Hepatocyte (in vitro differentiated cells): Measurements from ENCODE around the gene HADHA. TPM values are rescaled to one million over a fixed set of nuclear protein-coding genes. Genes with fewer than 3 reads are reported as not detected.

Source experiments
- DNase-seq: peaks from one replicate; pipeline ENCODE4 v3.0.0-alpha.2; 2016; ENCODE audit warnings: low spot score
- H2AFZ ChIP-seq: fragments of 200-600 bp; sonication (generic); 2 replicates; pipeline ENCODE4 v1.6.0; 2016; ENCODE audit warnings: antibody characterized with exemption, mild to moderate bottlenecking
- H3K27ac ChIP-seq: fragments of 200-600 bp; sonication (generic); 2 replicates; pipeline ENCODE4 v1.5.1; 2016; ENCODE audit warnings: mild to moderate bottlenecking
- H3K27me3 ChIP-seq: fragments of 200-600 bp; sonication (generic); 2 replicates; pipeline ENCODE4 v1.6.1; 2016
- H3K36me3 ChIP-seq: fragments of 200-600 bp; sonication (generic); replicated peaks from 2 replicates; pipeline ENCODE4 v1.5.1; 2016; ENCODE audit warnings: low read depth; ENCODE audit not compliant: insufficient read depth
- H3K4me1 ChIP-seq: fragments of 200-600 bp; sonication (generic); 2 replicates; pipeline ENCODE4 v1.5.1; 2016; ENCODE audit warnings: mild to moderate bottlenecking, moderate library complexity; ENCODE audit not compliant: insufficient read depth
- H3K4me2 ChIP-seq: fragments of 200-600 bp; sonication (generic); 2 replicates; pipeline ENCODE4 v1.6.0; 2016
- H3K4me3 ChIP-seq: fragments of 200-600 bp; sonication (generic); 2 replicates; pipeline ENCODE4 v1.5.1; 2016; ENCODE audit warnings: mild to moderate bottlenecking
- H3K79me2 ChIP-seq: fragments of 200-600 bp; sonication (generic); 2 replicates; pipeline ENCODE4 v1.6.0; 2017; ENCODE audit warnings: mild to moderate bottlenecking
- H3K9me2 ChIP-seq: fragments of 200-600 bp; sonication (generic); replicated peaks from 2 replicates; pipeline ENCODE4 v1.6.0; 2017; ENCODE audit warnings: mild to moderate bottlenecking; ENCODE audit not compliant: insufficient read depth
- H3K9me3 ChIP-seq: fragments of 200-600 bp; sonication (generic); 2 replicates; pipeline ENCODE4 v1.5.1; 2016; ENCODE audit warnings: low read depth, mild to moderate bottlenecking
- H4K20me1 ChIP-seq: fragments of 200-600 bp; sonication (generic); 2 replicates; pipeline ENCODE4 v1.6.0; 2016; ENCODE audit warnings: mild to moderate bottlenecking; ENCODE audit not compliant: insufficient read depth, poor library complexity, severe bottlenecking
- EZH2 ChIP-seq: fragments of 200-600 bp; sonication (generic); IDR thresholded peaks from 2 replicates; pipeline ENCODE4 v1.6.1; 2016; ENCODE audit warnings: antibody characterized with exemption, mild to moderate bottlenecking, borderline replicate concordance
- EZH2phosphoT487 ChIP-seq: fragments of 200-600 bp; sonication (generic); IDR thresholded peaks from one replicate; pipeline ENCODE4 v1.6.1; 2018; ENCODE audit warnings: antibody characterized with exemption, mild to moderate bottlenecking, low read depth, moderate library complexity; ENCODE audit not compliant: unreplicated experiment, severe bottlenecking
- WGBS: methylation state at CpG from one replicate; pipeline ENCODE4 v1.1.6; 2016; ENCODE audit warnings: low lambda C conversion rate; ENCODE audit errors: missing lambda C conversion rate; 5-methylcytosine and 5-hydroxymethylcytosine counted together
- polyA plus RNA-seq: library from polyadenylated mRNA; unstranded; fragments of >200 nt; fragmentation: Nextera tagmentation; extraction: Ambion mirVana; gene quantifications from 2 replicates; pipeline ENCODE4 v1.2.1, GENCODE V29; 2016
- total RNA-seq: library from RNA; depleted of rRNA; stranded (reverse); fragments of >200 nt; gene quantifications from 2 replicates; pipeline ENCODE4 v1.2.3, GENCODE V29; 2014
- TF ChIP-seq, protein P1 (sequence below): fragments of 200-600 bp; sonication (generic); IDR thresholded peaks from 2 replicates; pipeline ENCODE4 v1.5.1; 2016; ENCODE audit warnings: antibody characterized with exemption, mild to moderate bottlenecking; ENCODE audit not compliant: poor library complexity

HADHA gene
- total and polyA plus RNA-seq, 2 experiments from 2014 or later = 125 to 149 TPM

DNA sequence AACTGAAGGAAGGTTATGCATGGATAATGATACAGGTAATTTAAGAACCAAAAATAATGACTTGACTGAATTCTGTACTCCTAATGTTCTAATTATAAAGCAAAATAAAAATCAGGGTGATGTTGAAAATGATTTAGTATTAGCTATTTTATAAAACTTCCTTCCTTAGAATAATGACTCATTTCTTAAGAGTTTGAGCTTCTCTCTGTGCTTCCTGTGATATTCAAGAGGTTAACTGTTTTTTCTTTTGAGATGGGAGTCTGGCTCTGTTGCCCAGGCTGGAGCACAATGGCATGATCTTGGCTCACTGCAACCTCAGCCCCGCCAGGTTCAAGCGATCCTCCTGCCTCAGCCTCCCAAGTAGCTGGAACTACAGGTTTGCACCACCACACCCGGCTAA, 14.8 kb downstream of the HADHA start:
- Histone ChIP-seq H4K20me1 (no peaks in the 10 kb centered on the region), H3K36me3 (no peaks in the 10 kb centered on the region), H3K27me3 (no peaks in the 10 kb centered on the region), H3K27ac (no peak overlapping the region), H2AFZ (no peak overlapping the region), H3K4me2 (no peak overlapping the region), H3K9me3 (peaks cover 7% of the 10 kb centered on the region), H3K4me3 (no peak overlapping the region), H3K9me2 (no peaks in the 10 kb centered on the region), H3K4me1 (no peaks in the 10 kb centered on the region), H3K79me2 (no peaks in the 10 kb centered on the region)
- TF ChIP-seq, protein P1, sequence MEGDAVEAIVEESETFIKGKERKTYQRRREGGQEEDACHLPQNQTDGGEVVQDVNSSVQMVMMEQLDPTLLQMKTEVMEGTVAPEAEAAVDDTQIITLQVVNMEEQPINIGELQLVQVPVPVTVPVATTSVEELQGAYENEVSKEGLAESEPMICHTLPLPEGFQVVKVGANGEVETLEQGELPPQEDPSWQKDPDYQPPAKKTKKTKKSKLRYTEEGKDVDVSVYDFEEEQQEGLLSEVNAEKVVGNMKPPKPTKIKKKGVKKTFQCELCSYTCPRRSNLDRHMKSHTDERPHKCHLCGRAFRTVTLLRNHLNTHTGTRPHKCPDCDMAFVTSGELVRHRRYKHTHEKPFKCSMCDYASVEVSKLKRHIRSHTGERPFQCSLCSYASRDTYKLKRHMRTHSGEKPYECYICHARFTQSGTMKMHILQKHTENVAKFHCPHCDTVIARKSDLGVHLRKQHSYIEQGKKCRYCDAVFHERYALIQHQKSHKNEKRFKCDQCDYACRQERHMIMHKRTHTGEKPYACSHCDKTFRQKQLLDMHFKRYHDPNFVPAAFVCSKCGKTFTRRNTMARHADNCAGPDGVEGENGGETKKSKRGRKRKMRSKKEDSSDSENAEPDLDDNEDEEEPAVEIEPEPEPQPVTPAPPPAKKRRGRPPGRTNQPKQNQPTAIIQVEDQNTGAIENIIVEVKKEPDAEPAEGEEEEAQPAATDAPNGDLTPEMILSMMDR = no peak
- WGBS = 93% methylated on average over 3 of the region's 3 CpGs
- no peak for DNase-seq

- no peak for TF ChIP-seq EZH2
- no peaks in the 10 kb centered on the region for H3K9me2 ChIP-seq
- WGBS = 86% methylated on average over 2 of the region's 2 CpGs
- no peak overlapping the region for H2AFZ ChIP-seq
- no peak overlapping the region for H3K4me2 ChIP-seq
- H3K4me3 ChIP-seq = no peak overlapping the region
- no peak overlapping the region for H3K27ac ChIP-seq
- no peaks in the 10 kb centered on the region for H3K27me3 ChIP-seq
- H3K79me2 ChIP-seq = no peaks in the 10 kb centered on the region
- H4K20me1 ChIP-seq = no peaks in the 10 kb centered on the region
- H3K9me3 ChIP-seq = peaks cover 7% of the 10 kb centered on the region
- peaks cover 4% of the 10 kb centered on the region for H3K36me3 ChIP-seq
- DNase-seq = no peak
- no peaks in the 10 kb centered on the region for H3K4me1 ChIP-seq
These were observed 20.3 kb downstream of the HADHA start for GRCh38 chr2:26224095-26224494.

DNA sequence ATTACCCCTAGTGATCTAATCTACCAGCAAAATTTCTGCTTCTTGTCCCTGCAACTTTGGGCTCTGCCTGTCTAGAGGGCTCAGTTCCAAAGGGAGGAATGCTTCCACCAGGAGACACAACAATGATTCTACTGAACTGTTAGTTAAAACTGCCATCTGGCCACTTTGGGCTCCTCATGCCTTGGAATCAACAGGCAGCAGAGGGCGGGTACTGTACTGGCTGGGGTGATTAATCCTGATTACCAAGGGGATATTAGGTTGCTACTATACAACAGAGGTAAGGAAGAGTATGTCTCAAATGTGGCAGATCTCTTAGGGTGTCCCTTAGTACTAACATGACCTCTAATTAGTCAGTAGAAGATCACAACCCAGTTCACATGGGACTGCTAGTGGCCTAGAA, 21.4 kb downstream of the HADHA start:
- H3K79me2 ChIP-seq = no peaks in the 10 kb centered on the region
- TF ChIP-seq EZH2 (no peak), EZH2phosphoT487 (no peak)
- TF ChIP-seq, protein P1 = no peak
- DNase-seq = no peak
- no peaks in the 10 kb centered on the region for H3K9me2 ChIP-seq
- H3K36me3 ChIP-seq = peaks cover 4% of the 10 kb centered on the region
- no peaks in the 10 kb centered on the region for H3K27me3 ChIP-seq
- no peaks in the 10 kb centered on the region for H3K4me1 ChIP-seq
- 100% methylated on average over 1 of the region's 1 CpG for WGBS
- H3K9me3 ChIP-seq = peaks cover 7% of the 10 kb centered on the region
- H3K27ac ChIP-seq = no peak overlapping the region
- no peak overlapping the region for H3K4me3 ChIP-seq
- no peaks in the 10 kb centered on the region for H4K20me1 ChIP-seq
- no peak overlapping the region for H2AFZ ChIP-seq
- H3K4me2 ChIP-seq = no peak overlapping the region

DNA sequence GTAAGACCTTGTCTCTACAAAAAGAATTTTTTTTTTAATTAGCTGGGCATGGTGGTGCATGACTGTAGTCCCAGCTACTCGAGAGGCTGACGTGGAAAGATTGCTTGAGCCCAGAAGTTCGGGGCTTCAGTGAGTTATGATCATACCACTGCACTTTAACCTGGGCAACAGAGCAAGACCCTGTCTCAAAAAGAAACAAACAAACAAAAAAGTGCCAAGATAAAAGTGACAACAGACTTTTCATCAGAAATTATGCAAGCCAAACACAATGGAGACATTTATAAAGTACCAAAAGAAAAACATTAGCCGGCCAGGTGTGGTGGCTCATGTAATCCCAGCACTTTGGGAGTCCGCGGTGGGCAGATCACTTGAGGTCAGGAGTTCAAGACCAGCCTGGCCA, 26.7 kb downstream of the HADHA start:
- Histone ChIP-seq H3K4me2 (no peak overlapping the region), H3K4me3 (no peak overlapping the region), H3K27ac (no peak overlapping the region), H4K20me1 (peaks cover 4% of the 10 kb centered on the region), H3K9me2 (no peaks in the 10 kb centered on the region), H3K79me2 (no peaks in the 10 kb centered on the region), H3K4me1 (no peaks in the 10 kb centered on the region), H3K36me3 (peaks cover 4% of the 10 kb centered on the region), H3K27me3 (no peaks in the 10 kb centered on the region), H2AFZ (no peak overlapping the region), H3K9me3 (no peaks in the 10 kb centered on the region)
- DNase-seq = no peak
- WGBS = 84% methylated on average over 6 of the region's 6 CpGs
- TF ChIP-seq EZH2 = no peak
- TF ChIP-seq EZH2phosphoT487 = no peak
- TF ChIP-seq, protein P1 = no peak
